GM12875 (cell line): ENCODE data around the gene ISOC2.

ENCODE experiments used
- H3K4me3 ChIP-seq: one replicate; pipeline ENCODE4 v1.5.1; 2011; ENCODE audit warnings: low read depth, low read length, control low read depth
- CTCF ChIP-seq: IDR thresholded peaks from 2 replicates; pipeline ENCODE4 v1.5.1; 2011; ENCODE audit warnings: low read depth, mild to moderate bottlenecking, control low read depth, inconsistent platforms, low read length, moderate library complexity, borderline replicate concordance; ENCODE audit not compliant: insufficient read depth

ISOC2 gene

GRCh38 chr19:55488986-55489710 lies 27.7 kb upstream of the ISOC2 start:
- no peak for TF ChIP-seq CTCF
- no peak overlapping the region for H3K4me3 ChIP-seq

- TF ChIP-seq CTCF = no peak
- H3K4me3 ChIP-seq = no peak within 1 kb of the TSS
These were observed 26.7 kb upstream of the ISOC2 start, which contains the start of gene SSC5D for GRCh38 chr19:55487924-55488687. SSC5D (plus strand) TSS chr19:55488436; CDS start chr19:55488590, 154 bp downstream.

GRCh38 chr19:55486971-55487923 lies 25.8 kb upstream of the ISOC2 start:
- H3K4me3 ChIP-seq = no peak overlapping the region
- TF ChIP-seq CTCF = no peak

GRCh38 chr19:55486043-55486970 lies 24.9 kb upstream of the ISOC2 start:
- no peak for TF ChIP-seq CTCF
- H3K4me3 ChIP-seq = no peak overlapping the region

- peak overlapping the region; percentile 85 for H3K4me3 ChIP-seq
- TF ChIP-seq CTCF = no peak
These were observed 24.1 kb upstream of the ISOC2 start for GRCh38 chr19:55485439-55486011.
